ENCODE results near the gene MAML2. TPM values are rescaled to one million over a fixed set of nuclear protein-coding genes. Genes with fewer than 3 reads are reported as not detected.

Gene MAML2
- total and polyA plus RNA-seq, 2 of the 13 experiments (the other 11 are each of a cell fraction or from before 2014, with no cell fraction given): 2.3 to 25.9 TPM

- DNase-seq (ENCODE audit: low spot score): no peak
- intact Hi-C loops (cut with micrococcal nuclease; ENCODE audit: unreplicated experiment) (no loop called here), in situ Hi-C loops (cut with HindIII; ENCODE audit: extremely low pct_ligation_motif_present, low pct_unique_long_range_greater_than_20kb) (no loop called here)
- H3K4me2 ChIP-seq (ENCODE audit: low read depth, low read length): no peak overlapping the region
- no peak overlapping the region for H3K4me3 ChIP-seq (replicated peaks in 1 of 3; ENCODE audit: insufficient read depth in 1 of 3, low read depth in 2 of 3, low read length in 3 of 3)
- peaks cover 0 to 9% of the 10 kb centered on the region in 2 experiments; a peak in 3 of 5 replicates for H3K36me3 ChIP-seq (replicated peaks in 1 of 2; ENCODE audit: control insufficient read depth in 1 of 2, insufficient read depth in 2 of 2, low read length in 2 of 2)
- no peaks in the 10 kb centered on the region for H4K20me1 ChIP-seq (ENCODE audit: insufficient read depth, low read length)
- no peak overlapping the region for H3K9ac ChIP-seq (ENCODE audit: insufficient read depth, low read depth, low read length)
- WGBS (ENCODE audit: low lambda C conversion rate): 98% methylated on average over 12 of the region's 12 CpGs
- H3K4me1 ChIP-seq (ENCODE audit: insufficient read depth, low read length): no peaks in the 10 kb centered on the region
- no peaks in the 10 kb centered on the region for H3K27me3 ChIP-seq (ENCODE audit: control insufficient read depth in 1 of 2, insufficient read depth in 2 of 2, low read length in 2 of 2)
- no peaks in the 10 kb centered on the region for H3K9me3 ChIP-seq (ENCODE audit: low read length)
- BruUV-seq (replicated peaks): no TSS peak
- H3K27ac ChIP-seq (ENCODE audit: extremely low read length, insufficient read depth, low read length): no peak overlapping the region
- ChIA-PET POLR2A (no interaction called here), CTCF (ENCODE audit: low intra/inter-chr PET ratio, low total read pairs) (no interaction called here)
- H3K79me2 ChIP-seq (ENCODE audit: insufficient read depth, low read length): no peaks in the 10 kb centered on the region
- no peak for FAIRE-seq
- ATAC-seq: no peak
- TF ChIP-seq MAFK (conservative IDR thresholded peaks at IDR 0.05 in 1 of 2, IDR thresholded peaks at IDR 0.05 in 1 of 2; ENCODE audit: low read length in 2 of 2) (peak; percentile 47 to 61; a peak in 3 of 4 replicates), MAFF (IDR thresholded peaks at IDR 0.05; ENCODE audit: low read depth, low read length) (peak; percentile 24; the same call in 1 of the 2 replicates), MED8 (CRISPR knock-in tag; IDR thresholded peaks at IDR 0.05; ENCODE audit: insufficient replicate concordance) (no peak), ZNF24 (IDR thresholded peaks at IDR 0.05) (no peak)
- H2AFZ ChIP-seq (ENCODE audit: low read length): no peak overlapping the region
Measured at GRCh38 chr11:96178049-96178886, 164.7 kb downstream of the MAML2 start.

- Histone ChIP-seq H2AFZ (ENCODE audit: low read length) (no peak overlapping the region), H3K9me3 (ENCODE audit: low read length) (no peaks in the 10 kb centered on the region), H3K27ac (ENCODE audit: extremely low read length, insufficient read depth, low read length) (no peak overlapping the region), H3K4me2 (ENCODE audit: low read depth, low read length) (no peak overlapping the region), H3K79me2 (ENCODE audit: insufficient read depth, low read length) (no peaks in the 10 kb centered on the region), H3K27me3 (ENCODE audit: control insufficient read depth in 1 of 2, insufficient read depth in 2 of 2, low read length in 2 of 2) (no peaks in the 10 kb centered on the region), H3K9ac (ENCODE audit: insufficient read depth, low read depth, low read length) (no peak overlapping the region), H3K4me1 (ENCODE audit: insufficient read depth, low read length) (no peaks in the 10 kb centered on the region), H3K36me3 (replicated peaks in 1 of 2; ENCODE audit: control insufficient read depth in 1 of 2, insufficient read depth in 2 of 2, low read length in 2 of 2) (peaks cover 0 to 11% of the 10 kb centered on the region in 2 experiments; a peak in 3 of 5 replicates), H3K4me3 (replicated peaks in 1 of 3; ENCODE audit: insufficient read depth in 1 of 3, low read depth in 2 of 3, low read length in 3 of 3) (no peak overlapping the region), H4K20me1 (ENCODE audit: insufficient read depth, low read length) (no peaks in the 10 kb centered on the region)
- 100% methylated on average over 3 of the region's 3 CpGs for WGBS (ENCODE audit: low lambda C conversion rate)
- in situ Hi-C loops (cut with HindIII; ENCODE audit: extremely low pct_ligation_motif_present, low pct_unique_long_range_greater_than_20kb) (no loop called here), intact Hi-C loops (cut with micrococcal nuclease; ENCODE audit: unreplicated experiment) (no loop called here)
- no TSS peak for BruUV-seq (replicated peaks)
- DNase-seq (ENCODE audit: low spot score): no peak
- POLR2A ChIA-PET: no interaction called here
- no peak for FAIRE-seq
- CTCF ChIA-PET (ENCODE audit: low intra/inter-chr PET ratio, low total read pairs): no interaction called here
- ATAC-seq: no peak
- TF ChIP-seq ZSCAN25 (CRISPR knock-in tag; IDR thresholded peaks at IDR 0.05) (no peak), FUBP1 (CRISPR knock-in tag; IDR thresholded peaks at IDR 0.05; ENCODE audit: borderline replicate concordance) (no peak), ZNF280D (CRISPR knock-in tag; IDR thresholded peaks at IDR 0.05) (no peak), ZKSCAN5 (CRISPR knock-in tag; IDR thresholded peaks at IDR 0.05) (no peak)
Measured at GRCh38 chr11:96177146-96177545, 165.8 kb downstream of the MAML2 start.
